Ureter (tissue), 1 donor: ENCODE data around the gene PFDN5. TPM values are rescaled to one million over a fixed set of nuclear protein-coding genes. Genes with fewer than 3 reads are reported as not detected.

Experiments used
- total RNA-seq: library from RNA; stranded (reverse); gene quantifications from one replicate; pipeline ENCODE4 v1.2.4, GENCODE V29; 2023
- donor health status: DM: yes; HTN: yes; CAD: no.

The PFDN5 gene
- total RNA-seq, 1 donor from 2014 or later, result 468 TPM

Other genes with a start within 250 kb of the PFDN5 start
- 198 TPM for gene TNS2, start 245.5 kb upstream of the PFDN5 start, total RNA-seq
- gene SPRYD3, start 216.2 kb upstream of the PFDN5 start, total RNA-seq, result 66.6 TPM
- gene IGFBP6, start 197.9 kb upstream of the PFDN5 start, total RNA-seq, result 133 TPM
- gene SOAT2, start 192.1 kb upstream of the PFDN5 start, total RNA-seq, result 0.18 TPM
- gene ZNF740, start 114.8 kb upstream of the PFDN5 start, total RNA-seq, result 56.8 TPM
- 65.7 TPM for gene CSAD, start 114.6 kb upstream of the PFDN5 start, total RNA-seq
- gene ITGB7, start 88.3 kb upstream of the PFDN5 start, total RNA-seq, result 15.8 TPM
- gene RARG, start 63.3 kb upstream of the PFDN5 start, total RNA-seq, result 101 TPM
- gene ESPL1, start 27.2 kb upstream of the PFDN5 start, total RNA-seq, result 2.3 TPM
- 50.0 TPM for gene MYG1, start 4.2 kb downstream of the PFDN5 start, total RNA-seq
- gene AAAS, start 26.1 kb downstream of the PFDN5 start, total RNA-seq, result 44.1 TPM
- gene SP7, start 40.8 kb downstream of the PFDN5 start, total RNA-seq, result not detected
- gene SP1, start 84.6 kb downstream of the PFDN5 start, total RNA-seq, result 104 TPM
- gene AMHR2, start 128.3 kb downstream of the PFDN5 start, total RNA-seq, result not detected
- 210 TPM for gene PRR13, start 146.2 kb downstream of the PFDN5 start, total RNA-seq
- 675 TPM for gene PCBP2, start 156.6 kb downstream of the PFDN5 start, total RNA-seq
- gene MAP3K12, start 203.9 kb downstream of the PFDN5 start, total RNA-seq, result 19.9 TPM
- 38.3 TPM for gene TARBP2, start 205.7 kb downstream of the PFDN5 start, total RNA-seq
- not detected for gene NPFF, start 211.9 kb downstream of the PFDN5 start, total RNA-seq